ENCODE data around the gene DCAF7. TPM values are rescaled to one million over a fixed set of nuclear protein-coding genes. Genes with fewer than 3 reads are reported as not detected.

The DCAF7 gene
- total and polyA plus RNA-seq, 8 donors, result 11.6 to 45.5 (median 17.4) TPM

- no peak for DNase-seq
- Histone ChIP-seq H3K4me1 (peaks cover 0 to 22% (median 0%) of the 10 kb centered on the region in 4 donors), H3K27me3 (no peaks in the 10 kb centered on the region), H3K36me3 (peaks cover 0 to 6% (median 2%) of the 10 kb centered on the region in 4 donors), H3K9me3 (no peaks in the 10 kb centered on the region), H3K4me3 (no peak overlapping the region), H3K27ac (no peak overlapping the region)
- intact Hi-C loops (cut with DNase I; ENCODE audit: low total_unique reads), result no loop called here
- WGBS, 5 donors, result 88 to 95% (median 93%) methylated on average over 1 of the region's 1 CpG
- TF ChIP-seq, protein P1, sequence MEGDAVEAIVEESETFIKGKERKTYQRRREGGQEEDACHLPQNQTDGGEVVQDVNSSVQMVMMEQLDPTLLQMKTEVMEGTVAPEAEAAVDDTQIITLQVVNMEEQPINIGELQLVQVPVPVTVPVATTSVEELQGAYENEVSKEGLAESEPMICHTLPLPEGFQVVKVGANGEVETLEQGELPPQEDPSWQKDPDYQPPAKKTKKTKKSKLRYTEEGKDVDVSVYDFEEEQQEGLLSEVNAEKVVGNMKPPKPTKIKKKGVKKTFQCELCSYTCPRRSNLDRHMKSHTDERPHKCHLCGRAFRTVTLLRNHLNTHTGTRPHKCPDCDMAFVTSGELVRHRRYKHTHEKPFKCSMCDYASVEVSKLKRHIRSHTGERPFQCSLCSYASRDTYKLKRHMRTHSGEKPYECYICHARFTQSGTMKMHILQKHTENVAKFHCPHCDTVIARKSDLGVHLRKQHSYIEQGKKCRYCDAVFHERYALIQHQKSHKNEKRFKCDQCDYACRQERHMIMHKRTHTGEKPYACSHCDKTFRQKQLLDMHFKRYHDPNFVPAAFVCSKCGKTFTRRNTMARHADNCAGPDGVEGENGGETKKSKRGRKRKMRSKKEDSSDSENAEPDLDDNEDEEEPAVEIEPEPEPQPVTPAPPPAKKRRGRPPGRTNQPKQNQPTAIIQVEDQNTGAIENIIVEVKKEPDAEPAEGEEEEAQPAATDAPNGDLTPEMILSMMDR (IDR thresholded peaks at IDR 0.05), result no peak
Observed at GRCh38 chr17:63571632-63572310, 21.5 kb downstream of the DCAF7 start.

DNA sequence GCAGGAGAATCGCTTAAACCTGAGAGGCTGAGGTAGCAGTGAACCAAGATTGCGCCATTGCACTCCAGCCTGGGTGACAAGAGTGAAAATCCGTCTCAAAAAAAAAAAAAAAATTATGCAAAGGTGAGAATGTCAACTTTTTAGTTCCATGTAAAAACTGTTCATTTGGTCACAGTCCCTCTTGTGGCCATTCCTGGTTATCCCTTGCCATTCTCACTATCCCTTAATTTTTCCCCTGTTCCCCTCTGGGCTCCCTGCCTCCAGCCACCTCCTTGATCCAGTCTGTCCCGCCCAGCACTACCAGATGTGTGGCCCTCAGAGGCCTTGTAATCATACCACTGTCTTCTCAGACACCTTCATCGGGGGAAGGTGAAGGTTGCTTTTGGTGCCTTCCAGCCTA is 23.4 kb downstream of the DCAF7 start:
- Histone ChIP-seq H3K27me3 (no peaks in the 10 kb centered on the region), H3K9me3 (no peaks in the 10 kb centered on the region), H3K27ac (no peak overlapping the region), H3K4me3 (no peak overlapping the region), H3K36me3 (peaks cover 0 to 9% (median 6%) of the 10 kb centered on the region in 4 donors), H3K4me1 (peaks cover 0 to 12% (median under 1%) of the 10 kb centered on the region in 4 donors)
- TF ChIP-seq POLR2A (IDR thresholded peaks at IDR 0.05) (no peak), EP300 (IDR thresholded peaks at IDR 0.05) (no peak), POLR2AphosphoS5 (IDR thresholded peaks at IDR 0.05) (no peak)
- TF ChIP-seq, protein P1 (IDR thresholded peaks at IDR 0.05), result peak in 2 of 7 experiments; percentile 13 to 14
- DNase-seq, result no peak
- intact Hi-C loops (cut with DNase I; ENCODE audit: low total_unique reads), result no loop called here
- 75 to 86% (median 83%) methylated on average over 5 of the region's 5 CpGs for WGBS, 5 donors

DNA sequence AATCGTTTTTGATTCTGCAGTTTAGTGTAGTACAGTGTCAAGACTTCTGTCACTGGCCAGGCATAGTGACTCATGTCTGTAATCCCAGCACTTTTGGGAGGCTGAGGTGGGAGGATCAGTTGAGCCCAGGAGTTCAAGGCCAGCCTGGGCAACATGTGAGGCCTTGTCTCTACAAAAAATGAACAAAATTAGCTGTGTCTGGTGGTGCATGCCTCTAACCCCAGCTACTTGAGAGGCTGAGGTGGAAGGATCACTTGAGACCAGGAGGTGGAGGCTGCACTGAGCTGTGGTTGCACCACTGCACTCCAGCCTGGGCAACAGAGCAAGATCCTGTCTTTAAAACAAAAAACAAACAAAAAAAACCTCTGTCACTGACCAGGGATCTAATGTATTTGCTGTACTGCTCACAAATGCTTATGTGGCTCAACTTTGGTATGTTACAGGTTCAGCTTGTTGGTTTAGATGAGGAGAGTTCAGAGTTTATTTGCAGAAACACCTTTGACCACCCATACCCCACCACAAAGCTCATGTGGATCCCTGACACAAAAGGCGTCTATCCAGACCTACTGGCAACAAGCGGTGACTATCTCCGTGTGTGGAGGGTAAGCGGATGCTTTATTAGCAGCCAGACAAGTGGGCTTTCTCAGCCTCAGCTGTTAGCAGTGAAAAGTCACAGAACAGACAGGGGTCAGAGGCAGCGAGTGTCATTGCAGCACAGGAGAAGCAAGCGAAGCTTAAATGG is 27.9 kb downstream of the DCAF7 start:
- H3K36me3 ChIP-seq, result peaks cover 26 to 48% (median 42%) of the 10 kb centered on the region in 4 donors
- H3K27me3 ChIP-seq, result no peaks in the 10 kb centered on the region
- peaks cover 0 to 15% (median 8%) of the 10 kb centered on the region in 4 donors for H3K4me1 ChIP-seq
- DNase-seq, result no peak
- no peak overlapping the region for H3K27ac ChIP-seq
- intact Hi-C loops (cut with DNase I; ENCODE audit: low total_unique reads), result no loop called here
- H3K4me3 ChIP-seq, result no peak overlapping the region
- TF ChIP-seq, protein P1 (IDR thresholded peaks at IDR 0.05), result no peak
- no peak for TF ChIP-seq EP300 (IDR thresholded peaks at IDR 0.05)
- H3K9me3 ChIP-seq, result no peaks in the 10 kb centered on the region
- 78 to 89% (median 86%) methylated on average over 6 to 7 of the region's 7 CpGs for WGBS, 5 donors

GRCh38 chr17:63578769-63579111 is 28.5 kb downstream of the DCAF7 start:
- peaks cover 0 to 15% (median 8%) of the 10 kb centered on the region in 4 donors for H3K4me1 ChIP-seq
- TF ChIP-seq EP300 (IDR thresholded peaks at IDR 0.05) (no peak), POLR2A (IDR thresholded peaks at IDR 0.05) (no peak), POLR2AphosphoS5 (IDR thresholded peaks at IDR 0.05) (no peak)
- TF ChIP-seq, protein P1 (IDR thresholded peaks at IDR 0.05), result no peak
- intact Hi-C loops (cut with DNase I; ENCODE audit: low total_unique reads), result no loop called here
- no peaks in the 10 kb centered on the region for H3K27me3 ChIP-seq
- H3K36me3 ChIP-seq, result peaks cover 31 to 53% (median 47%) of the 10 kb centered on the region in 4 donors
- no peak for DNase-seq
- H3K4me3 ChIP-seq, result no peak overlapping the region
- H3K27ac ChIP-seq, result no peak overlapping the region
- WGBS, 5 donors, result 56 to 74% (median 63%) methylated on average over 5 of the region's 5 CpGs
- no peaks in the 10 kb centered on the region for H3K9me3 ChIP-seq
